WERI-Rb-1 (cell line): ENCODE data around the gene ARIH2.

ENCODE experiments used
- DNase-seq: peaks from one replicate; pipeline ENCODE4 v3.0.0-alpha.2; 2020
- H3K27ac ChIP-seq: fragments of 250-450 bp; sonication (Bioruptor Pico); 2 replicates; pipeline ENCODE4 v1.5.1; 2020; ENCODE audit warnings: mild to moderate bottlenecking, moderate library complexity
- H3K27me3 ChIP-seq: fragments of 250-450 bp; sonication (Bioruptor Pico); 2 replicates; pipeline ENCODE4 v1.5.1; 2021; ENCODE audit warnings: mild to moderate bottlenecking, low read depth, moderate library complexity; ENCODE audit not compliant: insufficient read depth, severe bottlenecking
- H3K36me3 ChIP-seq: fragments of 250-450 bp; sonication (Bioruptor Pico); 2 replicates; pipeline ENCODE4 v1.5.1; 2020; ENCODE audit warnings: mild to moderate bottlenecking, moderate library complexity
- H3K4me3 ChIP-seq: 2 replicates; pipeline ENCODE4 v1.5.1; 2011; ENCODE audit warnings: low read depth, mild to moderate bottlenecking, control low read depth, low read length
- H3K9me3 ChIP-seq: fragments of 250-450 bp; sonication (Bioruptor Pico); 2 replicates; pipeline ENCODE4 v1.5.1; 2021; ENCODE audit warnings: mild to moderate bottlenecking, moderate library complexity; ENCODE audit not compliant: severe bottlenecking
- TF ChIP-seq, protein P1 (sequence below): IDR thresholded peaks from 2 replicates; pipeline ENCODE4 v1.5.1; 2011; ENCODE audit warnings: low read depth, mild to moderate bottlenecking, control low read depth, inconsistent platforms, low read length

The ARIH2 gene

DNA sequence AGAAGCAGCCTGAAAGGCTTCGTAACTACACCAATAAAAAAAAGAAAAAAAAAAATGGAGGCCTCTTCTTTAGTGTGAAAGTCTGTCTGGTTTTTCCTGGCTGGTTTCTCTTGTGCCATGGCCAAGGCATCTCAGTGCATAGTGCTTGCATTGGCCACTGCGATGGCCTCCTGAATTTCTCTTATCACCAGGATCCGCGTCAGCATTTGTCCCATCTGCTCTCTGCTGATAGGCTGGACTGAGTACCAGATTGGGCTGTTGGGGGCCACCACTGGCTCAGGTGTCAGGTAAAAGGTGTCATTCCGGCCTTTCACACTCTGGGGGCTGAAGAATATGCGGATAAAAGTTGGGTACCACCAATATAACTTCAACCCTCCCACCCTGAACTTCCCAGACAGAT, 111.7 kb downstream of the ARIH2 start:
- Histone ChIP-seq H3K4me3 (no peak overlapping the region), H3K9me3 (no peaks in the 10 kb centered on the region), H3K27ac (no peak overlapping the region), H3K36me3 (peaks cover 81% of the 10 kb centered on the region), H3K27me3 (no peaks in the 10 kb centered on the region)
- DNase-seq, result no peak
- TF ChIP-seq, protein P1, sequence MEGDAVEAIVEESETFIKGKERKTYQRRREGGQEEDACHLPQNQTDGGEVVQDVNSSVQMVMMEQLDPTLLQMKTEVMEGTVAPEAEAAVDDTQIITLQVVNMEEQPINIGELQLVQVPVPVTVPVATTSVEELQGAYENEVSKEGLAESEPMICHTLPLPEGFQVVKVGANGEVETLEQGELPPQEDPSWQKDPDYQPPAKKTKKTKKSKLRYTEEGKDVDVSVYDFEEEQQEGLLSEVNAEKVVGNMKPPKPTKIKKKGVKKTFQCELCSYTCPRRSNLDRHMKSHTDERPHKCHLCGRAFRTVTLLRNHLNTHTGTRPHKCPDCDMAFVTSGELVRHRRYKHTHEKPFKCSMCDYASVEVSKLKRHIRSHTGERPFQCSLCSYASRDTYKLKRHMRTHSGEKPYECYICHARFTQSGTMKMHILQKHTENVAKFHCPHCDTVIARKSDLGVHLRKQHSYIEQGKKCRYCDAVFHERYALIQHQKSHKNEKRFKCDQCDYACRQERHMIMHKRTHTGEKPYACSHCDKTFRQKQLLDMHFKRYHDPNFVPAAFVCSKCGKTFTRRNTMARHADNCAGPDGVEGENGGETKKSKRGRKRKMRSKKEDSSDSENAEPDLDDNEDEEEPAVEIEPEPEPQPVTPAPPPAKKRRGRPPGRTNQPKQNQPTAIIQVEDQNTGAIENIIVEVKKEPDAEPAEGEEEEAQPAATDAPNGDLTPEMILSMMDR, result no peak

DNA sequence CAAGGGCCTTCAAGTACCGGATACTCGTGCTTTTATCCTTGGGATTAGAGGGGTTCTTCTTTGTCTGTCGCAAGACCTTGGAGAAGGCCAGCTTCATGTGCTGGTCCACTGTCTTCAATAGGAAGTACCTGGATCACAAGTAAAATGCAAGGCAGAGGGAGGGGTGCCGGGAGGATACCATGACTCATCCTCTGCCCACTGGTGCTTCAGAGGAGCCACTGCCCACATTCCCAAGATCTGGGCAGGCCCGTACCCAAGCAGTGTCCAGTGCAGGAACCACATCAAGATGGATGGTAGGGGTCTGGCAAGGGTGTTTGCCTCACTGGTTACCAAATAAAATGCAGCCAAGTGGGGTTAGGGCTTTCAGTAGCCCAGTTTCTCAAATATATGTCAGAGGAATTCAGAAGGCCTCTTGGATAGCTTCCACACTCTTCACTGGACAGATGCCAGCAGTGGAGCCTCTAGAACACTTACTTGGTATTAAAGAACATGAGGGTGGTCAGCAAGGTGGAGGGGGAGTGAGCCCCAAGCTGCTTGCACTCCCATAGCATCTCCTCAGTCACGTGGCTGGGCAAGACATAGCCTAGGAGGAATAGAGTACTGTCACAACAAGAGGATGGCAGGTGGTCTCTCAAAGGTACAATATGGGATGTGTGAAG, 114.1 kb downstream of the ARIH2 start:
- DNase-seq, result no peak
- H3K27ac ChIP-seq, result no peak overlapping the region
- H3K4me3 ChIP-seq, result no peak overlapping the region
- H3K27me3 ChIP-seq, result no peaks in the 10 kb centered on the region
- H3K36me3 ChIP-seq, result peaks cover 73% of the 10 kb centered on the region
- H3K9me3 ChIP-seq, result no peaks in the 10 kb centered on the region
- TF ChIP-seq, protein P1, result no peak

DNA sequence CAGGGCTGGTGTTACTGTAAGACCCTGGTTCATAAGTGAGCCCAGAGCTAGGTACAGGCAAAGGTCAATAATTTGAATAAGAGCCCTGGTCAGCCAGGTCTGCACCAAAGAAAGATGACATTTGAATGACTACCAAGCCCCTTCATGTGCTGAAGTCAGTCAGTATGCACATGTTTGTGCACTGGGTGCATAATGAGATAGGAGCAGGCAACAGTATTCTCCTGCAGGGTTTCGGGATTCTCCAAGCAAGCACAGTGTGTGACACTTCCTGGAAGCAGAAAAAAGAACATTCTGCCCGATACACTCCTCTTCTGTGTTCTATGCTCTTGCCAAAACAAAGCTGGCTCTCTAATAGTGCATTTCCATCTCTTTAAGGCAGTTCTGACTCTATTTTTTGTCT, 116.0 kb downstream of the ARIH2 start:
- H3K36me3 ChIP-seq, result peaks cover 77% of the 10 kb centered on the region

DNA sequence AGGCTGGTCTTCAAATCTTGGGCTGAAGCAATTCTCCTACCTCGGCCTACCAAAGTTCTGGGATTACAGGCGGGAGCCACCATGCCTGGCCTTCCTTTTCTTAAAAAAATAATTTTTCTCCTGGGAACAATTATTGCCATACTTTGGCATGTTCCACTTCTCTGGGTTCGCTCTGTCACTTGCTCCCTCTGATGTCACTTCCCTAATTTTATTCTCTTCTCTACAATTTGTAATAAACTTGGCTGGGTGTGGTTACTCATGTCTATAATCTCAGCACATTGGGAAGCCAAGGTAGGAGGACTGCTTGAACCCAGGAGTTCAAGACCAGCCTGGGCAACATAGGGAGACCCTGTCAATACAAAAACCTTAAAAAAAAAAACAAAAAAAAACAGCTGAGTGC, 116.6 kb downstream of the ARIH2 start:
- peaks cover 78% of the 10 kb centered on the region for H3K36me3 ChIP-seq
- no peak for DNase-seq
- H3K27ac ChIP-seq, result no peak overlapping the region
- no peak overlapping the region for H3K4me3 ChIP-seq
- no peaks in the 10 kb centered on the region for H3K27me3 ChIP-seq
- no peaks in the 10 kb centered on the region for H3K9me3 ChIP-seq
- TF ChIP-seq, protein P1, result no peak

More for the DNA sequence above, 116.0 kb downstream of the ARIH2 start:
- Histone ChIP-seq H3K27me3 (no peaks in the 10 kb centered on the region), H3K27ac (no peak overlapping the region), H3K9me3 (no peaks in the 10 kb centered on the region), H3K4me3 (no peak overlapping the region)
- TF ChIP-seq, protein P1, result no peak
- DNase-seq, result no peak
